HepG2 (cell line): ENCODE results near the gene ELF2.

Experiments
- KDM1A ChIP-seq: IDR thresholded peaks from 2 replicates; pipeline ENCODE4 v1.6.1; 2016; ENCODE audit warnings: missing compliant biosample characterization
- KLF13 ChIP-seq: sonication (generic); formaldehyde crosslinking; IDR thresholded peaks from 2 replicates; pipeline ENCODE4 v1.4.0; 2020; ENCODE audit warnings: mild to moderate bottlenecking, missing genetic modification reagents
- MXI1 ChIP-seq: IDR thresholded peaks from 3 replicates; pipeline ENCODE4 v1.6.1; 2012; ENCODE audit warnings: low read depth, low read length, inconsistent platforms, borderline replicate concordance
- POLR2A ChIP-seq, 2 experiments: IDR thresholded peaks; 2 replicates each; pipeline ENCODE4 v1.6.1; 2011; ENCODE audit warnings: low read depth in 2 of 2, low read length in 2 of 2, mild to moderate bottlenecking in 1 of 2, moderate library complexity in 1 of 2; ENCODE audit not compliant: insufficient read depth in 1 of 2
- POLR2G ChIP-seq: fragments of 200-400 bp; formaldehyde crosslinking; IDR thresholded peaks from 2 replicates; pipeline ENCODE4 v1.6.1; 2018; ENCODE audit warnings: mild to moderate bottlenecking, low read depth, low read length, moderate library complexity
- ZBTB21 ChIP-seq: sonication (generic); formaldehyde crosslinking; IDR thresholded peaks from 2 replicates; pipeline ENCODE4 v1.4.0; 2020; ENCODE audit warnings: missing genetic modification reagents
- ZC3H4 ChIP-seq: sonication (generic); formaldehyde crosslinking; IDR thresholded peaks from 2 replicates; pipeline ENCODE4 v1.4.0; 2020; ENCODE audit warnings: missing genetic modification reagents, borderline replicate concordance
- ZNF354B ChIP-seq: sonication (generic); formaldehyde crosslinking; IDR thresholded peaks from 2 replicates; pipeline ENCODE4 v1.8.0; 2022; ENCODE audit warnings: mild to moderate bottlenecking, missing genetic modification reagents
- ZNF772 ChIP-seq: sonication (generic); formaldehyde crosslinking; IDR thresholded peaks from 2 replicates; pipeline ENCODE4 v1.5.0; 2020; ENCODE audit warnings: mild to moderate bottlenecking, missing genetic modification reagents
- TF ChIP-seq, protein P1 (sequence below): IDR thresholded peaks from 2 replicates; pipeline ENCODE4 v1.6.1; 2012; ENCODE audit warnings: low read depth, low read length, improper control_type of control experiment
- TF ChIP-seq, protein P2 (sequence below): sonication (generic); formaldehyde crosslinking; IDR thresholded peaks from 2 replicates; pipeline ENCODE4 v1.5.1; 2020; ENCODE audit warnings: mild to moderate bottlenecking, missing genetic modification reagents, moderate library complexity
- TF ChIP-seq, protein P3 (sequence below): sonication (generic); formaldehyde crosslinking; IDR thresholded peaks from 2 replicates; pipeline ENCODE4 v1.5.0; 2020; ENCODE audit warnings: mild to moderate bottlenecking, missing genetic modification reagents, moderate library complexity

DNA sequence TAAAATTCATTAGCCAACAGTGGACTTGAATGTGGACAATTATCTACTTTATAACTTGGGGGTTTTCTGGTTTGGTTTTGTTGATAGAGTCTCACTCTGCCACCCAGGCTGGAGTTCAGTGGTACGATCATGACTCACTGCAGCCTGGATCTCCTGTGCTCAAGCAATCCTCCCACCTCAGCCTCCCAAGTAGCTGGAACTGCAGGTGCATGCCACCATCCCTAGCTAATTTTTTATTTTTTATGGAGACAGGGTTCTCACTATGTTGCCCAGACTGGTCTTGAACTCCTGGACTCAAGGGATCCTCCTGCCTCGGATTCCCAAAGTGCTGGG, 12.4 kb upstream of the ELF2 start:
- TF ChIP-seq ZC3H4 (CRISPR knock-in tag) = no peak
- TF ChIP-seq KLF13 = no peak
- TF ChIP-seq, protein P1, sequence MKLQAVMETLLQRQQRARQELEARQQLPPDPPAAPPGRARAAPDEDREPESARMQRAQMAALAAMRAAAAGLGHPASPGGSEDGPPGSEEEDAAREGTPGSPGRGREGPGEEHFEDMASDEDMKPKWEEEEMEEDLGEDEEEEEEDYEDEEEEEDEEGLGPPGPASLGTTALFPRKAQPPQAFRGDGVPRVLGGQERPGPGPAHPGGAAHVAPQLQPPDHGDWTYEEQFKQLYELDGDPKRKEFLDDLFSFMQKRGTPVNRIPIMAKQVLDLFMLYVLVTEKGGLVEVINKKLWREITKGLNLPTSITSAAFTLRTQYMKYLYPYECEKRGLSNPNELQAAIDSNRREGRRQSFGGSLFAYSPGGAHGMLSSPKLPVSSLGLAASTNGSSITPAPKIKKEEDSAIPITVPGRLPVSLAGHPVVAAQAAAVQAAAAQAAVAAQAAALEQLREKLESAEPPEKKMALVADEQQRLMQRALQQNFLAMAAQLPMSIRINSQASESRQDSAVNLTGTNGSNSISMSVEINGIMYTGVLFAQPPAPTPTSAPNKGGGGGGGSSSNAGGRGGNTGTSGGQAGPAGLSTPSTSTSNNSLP = no peak
- no peak for TF ChIP-seq ZNF354B (CRISPR knock-in tag)
- TF ChIP-seq ZBTB21 (CRISPR knock-in tag) = no peak
- no peak for TF ChIP-seq POLR2G
- TF ChIP-seq POLR2A (IDR thresholded peaks at IDR 0.05; ENCODE audit: insufficient read depth in 1 of 2, low read depth in 2 of 2, low read length in 2 of 2) = no peak
- no peak for TF ChIP-seq KDM1A
- TF ChIP-seq, protein P2, sequence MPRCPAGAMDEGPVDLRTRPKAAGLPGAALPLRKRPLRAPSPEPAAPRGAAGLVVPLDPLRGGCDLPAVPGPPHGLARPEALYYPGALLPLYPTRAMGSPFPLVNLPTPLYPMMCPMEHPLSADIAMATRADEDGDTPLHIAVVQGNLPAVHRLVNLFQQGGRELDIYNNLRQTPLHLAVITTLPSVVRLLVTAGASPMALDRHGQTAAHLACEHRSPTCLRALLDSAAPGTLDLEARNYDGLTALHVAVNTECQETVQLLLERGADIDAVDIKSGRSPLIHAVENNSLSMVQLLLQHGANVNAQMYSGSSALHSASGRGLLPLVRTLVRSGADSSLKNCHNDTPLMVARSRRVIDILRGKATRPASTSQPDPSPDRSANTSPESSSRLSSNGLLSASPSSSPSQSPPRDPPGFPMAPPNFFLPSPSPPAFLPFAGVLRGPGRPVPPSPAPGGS (CRISPR knock-in tag) = no peak
- TF ChIP-seq ZNF772 (CRISPR knock-in tag) = no peak
- no peak for TF ChIP-seq MXI1
- TF ChIP-seq, protein P3, sequence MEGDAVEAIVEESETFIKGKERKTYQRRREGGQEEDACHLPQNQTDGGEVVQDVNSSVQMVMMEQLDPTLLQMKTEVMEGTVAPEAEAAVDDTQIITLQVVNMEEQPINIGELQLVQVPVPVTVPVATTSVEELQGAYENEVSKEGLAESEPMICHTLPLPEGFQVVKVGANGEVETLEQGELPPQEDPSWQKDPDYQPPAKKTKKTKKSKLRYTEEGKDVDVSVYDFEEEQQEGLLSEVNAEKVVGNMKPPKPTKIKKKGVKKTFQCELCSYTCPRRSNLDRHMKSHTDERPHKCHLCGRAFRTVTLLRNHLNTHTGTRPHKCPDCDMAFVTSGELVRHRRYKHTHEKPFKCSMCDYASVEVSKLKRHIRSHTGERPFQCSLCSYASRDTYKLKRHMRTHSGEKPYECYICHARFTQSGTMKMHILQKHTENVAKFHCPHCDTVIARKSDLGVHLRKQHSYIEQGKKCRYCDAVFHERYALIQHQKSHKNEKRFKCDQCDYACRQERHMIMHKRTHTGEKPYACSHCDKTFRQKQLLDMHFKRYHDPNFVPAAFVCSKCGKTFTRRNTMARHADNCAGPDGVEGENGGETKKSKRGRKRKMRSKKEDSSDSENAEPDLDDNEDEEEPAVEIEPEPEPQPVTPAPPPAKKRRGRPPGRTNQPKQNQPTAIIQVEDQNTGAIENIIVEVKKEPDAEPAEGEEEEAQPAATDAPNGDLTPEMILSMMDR (CRISPR knock-in tag) = no peak
